Caco-2 (cell line): ENCODE results near the gene RPUSD2. TPM values are rescaled to one million over a fixed set of nuclear protein-coding genes. Genes with fewer than 3 reads are reported as not detected.

Experiments used
- BruUV-seq: library from RNA; stranded (reverse); fragments of 400-500 nt; replicated peaks from 2 replicates; lab custom pipeline; 2021; lab: Mats Ljungman, UMichigan
- CTCF ChIA-PET: fragments of 300-600 bp; sonication (Branson Sonifier 250); formaldehyde crosslinking; loops from one replicate; lab custom pipeline; 2022; ENCODE audit warnings: antibody characterized with exemption; lab: Charles Lee
- POLR2A ChIA-PET: fragments of 300-600 bp; sonication (Branson Sonifier 250); formaldehyde crosslinking; loops from one replicate; lab custom pipeline; 2022; ENCODE audit warnings: antibody characterized with exemption; lab: Charles Lee
- DNase-seq, 2 experiments: peaks; one replicate each; pipeline versions ENCODE4 v3.0.0 to v3.0.0-alpha.2; 2020 to 2022
- H3K27me3 ChIP-seq: replicated peaks from 2 replicates; pipeline ENCODE4 v1.6.0; 2011; ENCODE audit warnings: low read length; ENCODE audit not compliant: control insufficient read depth, insufficient read depth
- H3K36me3 ChIP-seq: 2 replicates; pipeline ENCODE4 v1.5.1; 2011; ENCODE audit warnings: low read length; ENCODE audit not compliant: control insufficient read depth, insufficient read depth
- H3K4me1 ChIP-seq: fragments of 250-450 bp; sonication (Bioruptor Pico); 2 replicates; pipeline ENCODE4 v1.5.1; 2020; ENCODE audit warnings: mild to moderate bottlenecking
- H3K4me3 ChIP-seq: 2 replicates; pipeline ENCODE4 v1.5.1; 2011; ENCODE audit warnings: low read depth, mild to moderate bottlenecking, control low read depth, low read length
- H3K9me3 ChIP-seq: fragments of 250-450 bp; sonication (Bioruptor Pico); 2 replicates; pipeline ENCODE4 v1.5.1; 2020; ENCODE audit warnings: mild to moderate bottlenecking, moderate library complexity
- H3K27ac Mint-ChIP-seq: one replicate; pipeline ENCODE4 v1.8.0; 2022; ENCODE audit warnings: mixed read lengths; ENCODE audit not compliant: unreplicated experiment
- H3K27me3 Mint-ChIP-seq: one replicate; pipeline ENCODE4 v1.8.0; 2022; ENCODE audit warnings: mixed read lengths; ENCODE audit not compliant: insufficient read depth, unreplicated experiment
- H3K36me3 Mint-ChIP-seq: one replicate; pipeline ENCODE4 v1.8.0; 2022; ENCODE audit warnings: mild to moderate bottlenecking, mixed read lengths; ENCODE audit not compliant: insufficient read depth, unreplicated experiment
- H3K4me1 Mint-ChIP-seq: one replicate; pipeline ENCODE4 v1.8.0; 2022; ENCODE audit warnings: low read depth, mixed read lengths; ENCODE audit not compliant: unreplicated experiment
- H3K4me3 Mint-ChIP-seq: one replicate; pipeline ENCODE4 v1.8.0; 2022; ENCODE audit warnings: mild to moderate bottlenecking, moderate library complexity, mixed read lengths; ENCODE audit not compliant: unreplicated experiment
- H3K9me3 Mint-ChIP-seq: one replicate; pipeline ENCODE4 v1.8.0; 2022; ENCODE audit warnings: mixed read lengths; ENCODE audit not compliant: unreplicated experiment
- intact Hi-C: fragments of 100-400 bp; cut with micrococcal nuclease; formaldehyde crosslinking; loops from one replicate; pipeline ENCODE4 v1.10.0; 2022; ENCODE audit not compliant: unreplicated experiment
- total RNA-seq: library from RNA; stranded (reverse); gene quantifications from 2 replicates; pipeline ENCODE4 v1.2.3, GENCODE V29; 2022
- TF ChIP-seq, protein P1 (sequence below), 2 experiments: fragments of 200-600 bp in 1 of 2; IDR thresholded peaks; 1 replicate in 1 of 2; 2 replicates in 1 of 2; pipeline versions ENCODE4 v1.5.1 to v1.8.0; 2011 to 2022; ENCODE audit warnings: antibody characterized with exemption in 1 of 2, control low read depth in 1 of 2, inconsistent platforms in 1 of 2, low read depth in 1 of 2, low read length in 1 of 2, mild to moderate bottlenecking in 1 of 2, moderate library complexity in 1 of 2; ENCODE audit not compliant: insufficient read depth in 1 of 2, severe bottlenecking in 1 of 2, unreplicated experiment in 1 of 2

RPUSD2 gene
- total RNA-seq, 1 experiment from 2014 or later: 14.6 TPM

DNA sequence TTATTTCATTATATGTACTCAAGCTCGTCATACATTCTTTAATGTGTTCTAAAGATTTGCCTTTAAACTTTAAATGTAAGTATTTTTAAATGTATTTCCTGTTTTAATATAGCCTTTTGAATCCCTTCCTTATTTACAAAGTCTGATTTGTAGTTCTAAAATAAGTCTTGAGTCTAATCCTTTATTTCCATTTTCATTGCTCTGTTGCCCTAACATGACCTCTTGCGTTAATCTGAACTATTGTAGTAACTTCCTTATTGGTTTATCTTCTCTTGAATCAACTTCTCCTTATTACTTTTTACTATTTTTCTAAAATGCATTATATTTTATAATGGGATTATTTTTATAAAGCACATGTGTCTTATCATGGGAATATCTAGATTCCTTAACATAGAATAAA, 48.9 kb downstream of the RPUSD2 start:
- H3K27me3 Mint-ChIP-seq: no peaks in the 10 kb centered on the region
- H3K27ac Mint-ChIP-seq: no peak overlapping the region
- H3K9me3 ChIP-seq: no peaks in the 10 kb centered on the region
- no peaks in the 10 kb centered on the region for H3K4me1 Mint-ChIP-seq
- POLR2A ChIA-PET: interaction anchor here (0.6 kb wide), 1 partner anchor 14 kb away, joined by 9 read pairs; no protein-coding TSS in a partner anchor
- no TSS peak for BruUV-seq
- intact Hi-C loops: no loop called here
- DNase-seq: no peak
- no peaks in the 10 kb centered on the region for H3K9me3 Mint-ChIP-seq
- no peaks in the 10 kb centered on the region for H3K27me3 ChIP-seq
- H3K4me1 ChIP-seq: no peaks in the 10 kb centered on the region
- CTCF ChIA-PET: no interaction called here
- H3K4me3 ChIP-seq: no peak overlapping the region
- H3K36me3 Mint-ChIP-seq: peaks cover 28% of the 10 kb centered on the region
- TF ChIP-seq, protein P1, sequence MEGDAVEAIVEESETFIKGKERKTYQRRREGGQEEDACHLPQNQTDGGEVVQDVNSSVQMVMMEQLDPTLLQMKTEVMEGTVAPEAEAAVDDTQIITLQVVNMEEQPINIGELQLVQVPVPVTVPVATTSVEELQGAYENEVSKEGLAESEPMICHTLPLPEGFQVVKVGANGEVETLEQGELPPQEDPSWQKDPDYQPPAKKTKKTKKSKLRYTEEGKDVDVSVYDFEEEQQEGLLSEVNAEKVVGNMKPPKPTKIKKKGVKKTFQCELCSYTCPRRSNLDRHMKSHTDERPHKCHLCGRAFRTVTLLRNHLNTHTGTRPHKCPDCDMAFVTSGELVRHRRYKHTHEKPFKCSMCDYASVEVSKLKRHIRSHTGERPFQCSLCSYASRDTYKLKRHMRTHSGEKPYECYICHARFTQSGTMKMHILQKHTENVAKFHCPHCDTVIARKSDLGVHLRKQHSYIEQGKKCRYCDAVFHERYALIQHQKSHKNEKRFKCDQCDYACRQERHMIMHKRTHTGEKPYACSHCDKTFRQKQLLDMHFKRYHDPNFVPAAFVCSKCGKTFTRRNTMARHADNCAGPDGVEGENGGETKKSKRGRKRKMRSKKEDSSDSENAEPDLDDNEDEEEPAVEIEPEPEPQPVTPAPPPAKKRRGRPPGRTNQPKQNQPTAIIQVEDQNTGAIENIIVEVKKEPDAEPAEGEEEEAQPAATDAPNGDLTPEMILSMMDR (IDR thresholded peaks at IDR 0.05; ENCODE audit: insufficient read depth in 1 of 2, low read depth in 1 of 2, low read length in 1 of 2, severe bottlenecking in 1 of 2, unreplicated experiment in 1 of 2): no peak
- H3K36me3 ChIP-seq: no peaks in the 10 kb centered on the region
- H3K4me3 Mint-ChIP-seq: no peak overlapping the region

DNA sequence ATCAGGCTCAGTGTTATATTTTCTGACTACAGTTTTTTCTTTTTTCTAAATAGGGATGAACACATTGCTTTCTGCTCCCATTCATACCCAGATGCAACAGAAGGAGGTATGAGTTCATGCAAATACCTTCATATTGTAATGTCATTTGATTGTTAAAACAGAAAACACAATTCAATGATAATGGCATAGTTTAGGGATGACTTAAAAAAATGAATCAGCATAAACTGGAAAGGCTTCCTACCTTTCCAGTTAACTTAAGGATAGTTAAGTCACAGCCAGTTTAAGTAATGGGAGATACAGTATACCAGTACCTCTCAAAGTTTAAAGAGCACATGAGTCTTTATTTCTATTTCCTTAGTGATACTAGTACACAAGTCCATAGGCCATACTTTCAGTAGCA, 49.8 kb downstream of the RPUSD2 start:
- Histone ChIP-seq H3K4me3 (no peak overlapping the region), H3K9me3 (no peaks in the 10 kb centered on the region), H3K4me1 (no peaks in the 10 kb centered on the region), H3K27me3 (no peaks in the 10 kb centered on the region), H3K36me3 (no peaks in the 10 kb centered on the region)
- CTCF ChIA-PET: no interaction called here
- no peaks in the 10 kb centered on the region for H3K9me3 Mint-ChIP-seq
- DNase-seq: no peak
- TF ChIP-seq, protein P1 (IDR thresholded peaks at IDR 0.05; ENCODE audit: insufficient read depth in 1 of 2, low read depth in 1 of 2, low read length in 1 of 2, severe bottlenecking in 1 of 2, unreplicated experiment in 1 of 2): no peak
- no peak overlapping the region for H3K4me3 Mint-ChIP-seq
- POLR2A ChIA-PET: no interaction called here
- no peaks in the 10 kb centered on the region for H3K4me1 Mint-ChIP-seq
- BruUV-seq: no TSS peak
- H3K36me3 Mint-ChIP-seq: peaks cover 32% of the 10 kb centered on the region
- intact Hi-C loops: no loop called here
- no peaks in the 10 kb centered on the region for H3K27me3 Mint-ChIP-seq
- H3K27ac Mint-ChIP-seq: no peak overlapping the region

DNA sequence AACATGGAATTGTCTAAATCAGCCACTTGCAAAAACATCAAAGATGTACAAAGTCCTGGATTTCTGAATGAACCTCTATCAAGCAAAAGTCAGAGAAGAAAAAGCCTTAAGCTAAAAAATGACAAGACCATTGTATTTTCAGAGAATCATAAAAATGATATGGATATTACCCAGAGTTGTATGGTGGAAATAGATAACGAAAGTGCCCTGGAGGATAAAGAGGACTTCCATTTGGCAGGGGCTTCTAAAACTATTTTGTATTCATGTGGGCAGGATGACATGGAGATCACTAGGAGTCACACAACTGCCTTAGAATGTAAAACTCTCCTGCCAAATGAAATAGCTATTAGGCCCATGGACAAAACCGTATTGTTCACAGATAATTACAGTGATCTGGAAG, 54.3 kb downstream of the RPUSD2 start:
- ChIA-PET POLR2A (no interaction called here), CTCF (no interaction called here)
- no peak overlapping the region for H3K4me3 Mint-ChIP-seq
- no peaks in the 10 kb centered on the region for H3K36me3 ChIP-seq
- H3K27me3 ChIP-seq: no peaks in the 10 kb centered on the region
- no peaks in the 10 kb centered on the region for H3K9me3 Mint-ChIP-seq
- H3K4me1 ChIP-seq: no peaks in the 10 kb centered on the region
- no peak overlapping the region for H3K4me3 ChIP-seq
- H3K4me1 Mint-ChIP-seq: no peaks in the 10 kb centered on the region
- H3K27me3 Mint-ChIP-seq: no peaks in the 10 kb centered on the region
- BruUV-seq: no TSS peak
- no peak for DNase-seq
- intact Hi-C loops: no loop called here
- TF ChIP-seq, protein P1 (IDR thresholded peaks at IDR 0.05; ENCODE audit: insufficient read depth in 1 of 2, low read depth in 1 of 2, low read length in 1 of 2, severe bottlenecking in 1 of 2, unreplicated experiment in 1 of 2): no peak
- peaks cover 18% of the 10 kb centered on the region for H3K36me3 Mint-ChIP-seq
- H3K9me3 ChIP-seq: no peaks in the 10 kb centered on the region
- no peak overlapping the region for H3K27ac Mint-ChIP-seq

Other genes with a start within 250 kb of the RPUSD2 start
- 13.4 and 15.4 TPM in 2 replicates for gene INAFM2, start 245.6 kb upstream of the RPUSD2 start, total RNA-seq
- gene CCDC9B, start 228.4 kb upstream of the RPUSD2 start, total RNA-seq: 0.86 and 0.95 TPM in 2 replicates
- gene PHGR1, start 218.3 kb upstream of the RPUSD2 start, total RNA-seq: 67.9 and 103 TPM in 2 replicates
- gene DISP2, start 211.1 kb upstream of the RPUSD2 start, total RNA-seq: 4.6 and 6.3 TPM in 2 replicates
- gene KNSTRN, start 186.6 kb upstream of the RPUSD2 start, total RNA-seq: 67.5 and 74.7 TPM in 2 replicates
- gene IVD, start 163.5 kb upstream of the RPUSD2 start, total RNA-seq: 74.5 and 76.6 TPM in 2 replicates
- 25.9 and 28.1 TPM in 2 replicates for gene BAHD1, start 128.3 kb upstream of the RPUSD2 start, total RNA-seq
- 17.0 and 19.6 TPM in 2 replicates for gene CHST14, start 98.3 kb upstream of the RPUSD2 start, total RNA-seq
- 11.7 and 17.0 TPM in 2 replicates for gene CCDC32, start 4.3 kb upstream of the RPUSD2 start, total RNA-seq
- 24.8 and 29.5 TPM in 2 replicates for gene KNL1, start 24.9 kb downstream of the RPUSD2 start, total RNA-seq
- gene RAD51, start 125.9 kb downstream of the RPUSD2 start, total RNA-seq: 37.8 and 47.0 TPM in 2 replicates
- gene RMDN3, start 186.0 kb downstream of the RPUSD2 start, total RNA-seq: 46.3 and 48.0 TPM in 2 replicates
- gene GCHFR, start 194.8 kb downstream of the RPUSD2 start, total RNA-seq: 54.4 and 59.2 TPM in 2 replicates
- 0.91 and 1.3 TPM in 2 replicates for gene C15orf62, start 200.7 kb downstream of the RPUSD2 start, total RNA-seq
- 26.7 and 26.9 TPM in 2 replicates for gene ZFYVE19, start 237.8 kb downstream of the RPUSD2 start, total RNA-seq
- gene DNAJC17, start 238.2 kb downstream of the RPUSD2 start, total RNA-seq: 26.3 and 30.1 TPM in 2 replicates